HG03139 (cell line): ENCODE measurements around the gene LBP.
"Not testable (repeated sequence)": the region's sequence is repeated elsewhere in the genome, so short reads cannot be mapped to it uniquely, and the experiment has no call there.

ENCODE experiments used
- ATAC-seq: cut with Tn5 transposase; IDR thresholded peaks from one replicate; pipeline ENCODE4 v1.9.1; 2021; ENCODE audit not compliant: unreplicated experiment

The LBP gene

GRCh38 chr20:38346741-38347140, 459 bp downstream of the LBP start:
- no peak for ATAC-seq

- no peak for ATAC-seq
These were observed 3.6 kb downstream of the LBP start for GRCh38 chr20:38349856-38350255.

DNA sequence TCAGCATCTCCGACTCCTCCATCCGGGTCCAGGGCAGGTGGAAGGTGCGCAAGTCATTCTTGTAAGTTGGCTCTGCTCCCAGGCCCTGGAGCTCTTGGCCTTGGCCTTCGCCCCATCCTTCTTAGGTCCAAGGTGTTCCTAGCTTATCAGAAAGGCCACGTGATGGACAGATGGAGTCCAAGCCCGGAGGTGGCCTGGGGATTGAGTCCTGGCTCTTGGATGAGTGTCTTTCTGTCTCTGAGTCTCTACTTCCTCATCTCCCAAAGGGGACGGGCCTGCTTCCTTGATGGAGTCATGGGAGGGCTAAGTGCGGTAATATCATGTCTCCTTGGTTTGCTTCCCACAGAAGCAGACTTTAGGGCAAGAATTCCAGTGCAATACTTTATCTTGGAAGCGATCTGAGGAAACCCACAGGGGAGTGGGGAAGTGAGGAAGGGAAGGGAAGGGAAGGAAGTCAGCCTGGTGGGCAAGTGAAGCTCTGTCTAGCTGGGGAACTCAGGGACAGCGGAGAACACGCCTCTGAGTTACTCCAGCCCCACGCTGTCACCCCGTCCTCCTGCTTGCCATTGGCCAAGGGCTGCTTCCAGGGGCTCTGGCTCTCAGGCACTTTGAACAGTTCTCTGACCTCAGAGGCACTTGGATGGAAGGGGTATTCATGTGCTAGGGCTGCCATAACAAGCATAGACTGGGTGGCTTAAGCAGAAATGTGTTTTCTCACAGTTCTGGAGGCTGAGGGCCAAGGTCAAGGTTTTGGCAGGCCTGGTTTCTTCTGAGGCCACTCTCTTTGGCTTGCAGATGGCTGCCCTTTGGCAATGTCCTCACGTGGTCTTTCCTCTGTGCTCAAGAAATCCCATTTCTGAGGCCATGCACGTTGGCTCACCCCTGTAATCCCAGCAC, 4.8 kb downstream of the LBP start:
- ATAC-seq = no peak

DNA sequence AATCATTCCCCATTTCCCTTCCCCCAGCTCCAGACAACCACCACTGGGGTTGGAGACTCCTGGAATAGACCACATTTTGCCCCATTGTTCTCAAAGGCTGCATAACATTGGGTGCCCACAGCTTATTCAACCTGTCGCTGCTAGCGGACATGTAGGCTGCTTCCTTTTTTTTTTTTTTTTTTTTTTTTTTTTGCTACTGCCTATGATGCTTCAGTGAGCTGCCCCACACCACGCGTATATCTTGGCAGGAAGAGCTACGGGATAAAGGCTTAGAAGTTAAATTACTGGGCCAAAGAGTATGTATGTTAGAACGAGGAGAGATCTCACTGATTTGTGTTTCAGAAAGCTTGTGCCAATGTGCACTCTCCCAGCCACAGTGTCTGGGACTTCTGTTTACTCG, 7.0 kb downstream of the LBP start:
- no peak for ATAC-seq

- no peak for ATAC-seq
These were observed 7.9 kb downstream of the LBP start for GRCh38 chr20:38354227-38354626.

DNA sequence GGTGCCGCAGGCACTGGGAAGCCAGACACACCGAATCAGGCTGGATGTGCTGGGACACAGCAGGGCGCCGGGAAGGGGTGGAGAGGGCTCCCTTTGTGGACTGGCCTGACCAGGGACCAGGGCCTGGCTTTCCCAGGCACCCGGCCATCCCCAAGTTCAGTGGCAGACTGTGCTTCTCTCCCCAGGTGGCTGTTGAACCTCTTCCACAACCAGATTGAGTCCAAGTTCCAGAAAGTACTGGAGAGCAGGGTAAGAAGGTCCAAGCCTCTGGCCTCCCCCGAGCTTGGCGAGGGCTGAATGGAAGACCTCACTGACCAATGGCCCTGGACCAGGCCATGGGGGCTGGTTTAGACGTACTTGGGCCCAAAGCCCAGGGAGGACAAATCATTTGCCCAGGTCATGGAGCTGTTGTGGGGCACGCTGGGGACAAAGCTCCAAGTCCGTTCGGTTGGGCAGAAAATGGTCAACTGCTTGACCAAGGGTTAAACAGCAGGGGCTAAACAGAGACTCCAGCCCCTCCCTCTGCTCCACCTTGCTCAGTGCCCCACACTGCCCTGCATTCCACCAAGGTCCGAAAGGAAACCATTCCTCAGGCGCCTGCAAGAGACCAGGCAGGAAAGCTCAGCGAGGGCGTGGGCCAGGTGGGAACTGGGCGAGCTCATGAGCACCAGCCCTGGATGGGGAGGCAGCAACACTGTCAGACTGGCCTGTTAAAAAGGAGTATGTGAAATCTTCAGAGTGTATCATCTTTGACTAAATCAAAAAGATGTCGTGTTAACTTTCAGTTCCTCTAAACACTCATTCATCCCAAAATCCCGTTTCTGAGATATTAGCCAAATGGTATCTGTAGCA, 9.1 kb downstream of the LBP start:
- ATAC-seq = no peak

- no peak for ATAC-seq
These were observed 11.4 kb downstream of the LBP start for GRCh38 chr20:38357653-38358207.

DNA sequence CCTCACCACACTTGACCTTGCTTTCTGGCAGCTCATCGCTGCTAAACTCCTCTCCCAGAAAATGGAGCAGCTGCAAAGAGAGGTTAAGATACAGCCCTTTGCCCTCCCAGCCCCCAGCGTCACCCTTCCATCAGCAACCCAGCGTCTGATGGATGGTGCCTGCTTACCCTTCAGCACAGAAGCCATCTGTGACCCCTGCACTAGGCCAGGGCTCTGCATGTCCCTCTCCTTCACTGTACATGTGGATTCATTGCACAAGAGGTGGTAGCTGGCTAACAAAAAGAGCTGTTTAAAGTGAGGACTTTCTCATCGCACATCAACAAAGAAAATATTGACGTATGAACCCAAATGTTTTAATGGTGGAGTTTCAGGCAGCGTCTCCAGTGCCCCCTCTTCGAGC, 12.3 kb downstream of the LBP start:
- no peak for ATAC-seq

DNA sequence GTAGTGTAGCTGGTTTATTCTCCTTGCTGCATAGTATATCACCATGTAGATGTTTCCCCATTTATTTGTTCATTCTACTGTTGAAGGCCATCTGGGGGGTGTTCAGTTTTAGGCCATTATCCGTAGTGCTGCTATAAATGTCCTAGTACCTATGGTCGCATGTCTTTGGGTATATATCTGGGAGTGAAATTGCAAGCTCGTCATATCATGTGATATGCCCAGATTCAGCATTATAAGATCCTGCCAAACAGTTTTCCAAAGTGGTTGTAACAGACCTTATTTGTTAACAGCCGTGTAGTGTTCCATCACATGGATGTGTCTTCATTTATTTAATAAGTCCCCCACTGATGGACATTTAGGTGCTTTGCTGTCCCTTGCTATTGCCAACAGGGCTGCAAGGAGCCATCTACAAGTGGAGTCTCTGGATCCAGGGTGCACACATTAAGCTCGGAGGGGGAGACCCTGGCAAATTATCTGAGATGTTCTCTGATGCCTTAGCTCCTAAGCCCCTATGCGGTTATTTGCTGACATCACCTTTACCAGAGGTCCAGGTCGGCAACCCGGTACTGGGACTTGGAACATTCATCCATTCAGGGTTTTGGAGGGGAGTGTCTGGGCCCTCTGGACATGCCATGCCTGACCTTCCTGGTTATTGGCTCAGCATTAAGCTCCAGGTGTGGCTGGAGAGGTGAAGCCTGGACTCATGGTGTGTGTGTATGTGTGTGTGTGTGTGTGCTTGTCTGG, 16.9 kb downstream of the LBP start:
- no peak for ATAC-seq

- no peak for ATAC-seq
These were observed 23.1 kb downstream of the LBP start for GRCh38 chr20:38369389-38369788.

- ATAC-seq = no peak
These were observed 26.5 kb downstream of the LBP start for GRCh38 chr20:38372806-38373205.

- ATAC-seq = no peak
These were observed 27.1 kb downstream of the LBP start for GRCh38 chr20:38373231-38373867.

- ATAC-seq = no peak
These were observed 27.6 kb downstream of the LBP start for GRCh38 chr20:38373898-38374297.

DNA sequence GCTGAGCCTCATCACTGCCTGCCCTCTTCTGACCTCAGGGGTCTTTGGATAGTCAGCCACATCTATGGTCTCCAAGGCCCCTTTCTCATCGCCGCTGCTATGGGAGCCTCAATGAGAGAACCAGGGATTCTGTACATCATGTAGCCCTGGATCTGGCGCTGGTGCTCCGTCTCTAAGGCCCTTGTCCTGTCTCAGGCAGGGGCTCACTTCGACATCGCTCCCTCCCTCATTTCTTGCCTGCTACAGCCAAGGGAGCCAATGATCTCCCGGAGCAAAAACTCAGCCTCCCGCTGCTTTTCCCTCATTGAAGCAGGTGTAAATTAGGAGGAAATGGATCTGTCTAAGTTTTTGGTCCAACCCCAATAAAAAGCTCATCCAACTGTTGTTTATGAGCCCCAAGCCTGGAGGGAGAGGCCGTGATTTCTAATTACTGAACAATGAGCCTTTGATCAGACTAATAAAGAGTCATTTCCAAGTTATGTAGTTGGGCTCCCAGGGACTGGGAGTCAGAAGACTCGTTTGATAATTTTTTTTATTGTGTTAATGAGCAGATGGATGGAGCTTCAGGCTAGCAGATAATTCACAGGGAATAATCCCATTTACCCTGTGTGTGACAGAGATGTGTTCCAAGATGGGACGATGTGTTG, 30.9 kb downstream of the LBP start:
- no peak for ATAC-seq

- ATAC-seq = not testable (repeated sequence)
These were observed 31.6 kb downstream of the LBP start for GRCh38 chr20:38377838-38378237.

- no peak for ATAC-seq
These were observed 36.9 kb downstream of the LBP start for GRCh38 chr20:38383147-38383546.

DNA sequence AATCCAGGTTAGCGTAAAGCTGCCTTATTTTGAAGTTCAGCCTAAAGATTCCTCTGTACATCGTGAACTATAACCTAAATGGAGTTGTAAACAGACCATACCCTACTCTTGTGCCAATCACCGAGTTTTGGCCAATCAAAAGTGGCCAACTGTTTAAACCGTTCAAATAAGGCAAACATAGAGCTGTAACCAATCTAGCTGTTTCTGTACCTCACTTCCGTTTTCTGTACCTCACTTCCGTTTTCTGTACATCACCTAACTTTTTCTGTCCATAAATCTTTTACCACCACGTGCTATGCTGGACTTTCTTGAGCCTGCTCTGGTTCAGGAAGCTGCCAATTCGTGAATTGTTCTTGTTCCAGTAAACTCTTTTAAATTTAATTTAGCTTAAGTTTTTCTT, 39.7 kb downstream of the LBP start:
- no peak for ATAC-seq

GRCh38 chr20:38386851-38387250, 40.6 kb downstream of the LBP start:
- no peak for ATAC-seq

DNA sequence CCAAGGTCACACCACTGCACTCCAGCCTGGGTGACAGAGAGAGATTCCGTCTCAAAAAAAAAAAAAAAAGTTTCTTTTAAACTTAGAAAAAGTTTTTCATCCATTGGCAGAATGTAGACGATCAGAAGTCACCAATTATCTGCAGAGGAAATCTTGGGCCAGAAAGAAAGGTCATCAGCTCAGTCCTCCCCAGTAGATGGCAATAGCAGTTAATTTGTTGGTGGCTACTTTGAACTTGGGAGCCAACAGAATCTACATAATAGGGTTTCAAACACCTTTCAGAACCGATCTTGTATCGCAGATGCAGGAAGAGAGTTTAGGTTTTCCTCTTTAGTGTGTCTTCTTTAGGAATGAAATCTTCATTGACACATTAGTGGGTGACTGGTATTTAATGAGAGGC, 41.7 kb downstream of the LBP start:
- no peak for ATAC-seq

DNA sequence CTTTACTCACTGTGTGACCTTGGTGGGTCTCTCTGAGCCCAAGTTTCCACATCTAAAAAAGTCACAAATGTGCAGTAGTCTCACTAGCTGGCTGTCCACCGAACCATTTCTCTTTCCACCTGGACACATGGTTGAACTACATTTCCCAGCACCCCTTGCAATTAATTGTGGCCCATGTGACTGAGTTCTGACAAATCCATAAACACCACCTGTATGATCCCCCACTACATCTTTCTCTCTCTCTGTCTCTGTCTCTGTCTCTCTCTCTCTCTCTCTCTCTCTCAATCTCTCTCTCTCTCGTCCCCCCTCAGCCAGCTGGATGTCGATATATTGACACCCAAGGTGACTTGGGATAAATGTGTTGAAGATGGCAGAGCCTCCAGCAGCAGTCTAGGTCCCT, 46.1 kb downstream of the LBP start:
- ATAC-seq = no peak
